ENCODE measurements around the gene HPDL.

- TF ChIP-seq POLR2A (IDR thresholded peaks at IDR 0.05): no peak
- no peak for TF ChIP-seq CTCF (IDR thresholded peaks at IDR 0.05)
Measured at GRCh38 chr1:45306905-45307304, 19.8 kb upstream of the HPDL start.

Measured in heart left ventricle (tissue), 13 donors.